ENCODE results near the gene NRSN2.
A peak's percentile ranks its signal among the peaks of the same experiment; 100 is the strongest.
"Not testable (repeated sequence)": the region's sequence is repeated elsewhere in the genome, so short reads cannot be mapped to it uniquely, and the experiment has no call there.

Gene NRSN2

GRCh38 chr20:325045-325888, 21.6 kb upstream of the NRSN2 start, which contains the start of gene SOX12:
TSS of gene SOX12 (plus strand) at chr20:325552. CDS start at chr20:325925, 373 bp downstream.
- peak; percentile 96 for DNase-seq (ENCODE audit: low spot score)

GRCh38 chr20:325889-326644, 20.8 kb upstream of the NRSN2 start:
- DNase-seq (ENCODE audit: low spot score): peak; percentile 82

DNA sequence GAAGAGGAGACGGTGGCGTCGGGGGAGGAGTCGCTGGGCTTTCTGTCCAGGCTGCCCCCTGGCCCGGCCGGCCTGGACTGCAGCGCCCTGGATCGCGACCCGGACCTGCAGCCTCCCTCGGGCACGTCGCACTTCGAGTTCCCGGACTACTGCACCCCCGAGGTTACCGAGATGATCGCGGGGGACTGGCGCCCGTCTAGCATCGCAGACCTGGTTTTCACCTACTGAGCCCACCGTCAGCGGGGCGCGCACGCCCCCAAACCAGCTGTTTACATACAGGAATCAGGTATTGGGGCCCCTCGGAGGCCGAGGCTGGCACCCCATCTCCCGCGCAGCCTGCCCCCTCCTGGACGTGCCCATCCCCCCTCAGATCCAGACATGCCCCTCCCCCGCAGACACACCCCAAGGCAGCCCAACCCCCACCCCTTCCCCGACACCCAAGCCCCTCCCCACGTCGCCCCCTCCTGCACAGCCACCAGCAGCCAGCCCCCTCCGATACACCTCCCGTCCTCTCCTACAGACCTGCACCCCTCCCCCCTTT, 20.2 kb upstream of the NRSN2 start:
- DNase-seq (ENCODE audit: low spot score): peak; percentile 74

DNA sequence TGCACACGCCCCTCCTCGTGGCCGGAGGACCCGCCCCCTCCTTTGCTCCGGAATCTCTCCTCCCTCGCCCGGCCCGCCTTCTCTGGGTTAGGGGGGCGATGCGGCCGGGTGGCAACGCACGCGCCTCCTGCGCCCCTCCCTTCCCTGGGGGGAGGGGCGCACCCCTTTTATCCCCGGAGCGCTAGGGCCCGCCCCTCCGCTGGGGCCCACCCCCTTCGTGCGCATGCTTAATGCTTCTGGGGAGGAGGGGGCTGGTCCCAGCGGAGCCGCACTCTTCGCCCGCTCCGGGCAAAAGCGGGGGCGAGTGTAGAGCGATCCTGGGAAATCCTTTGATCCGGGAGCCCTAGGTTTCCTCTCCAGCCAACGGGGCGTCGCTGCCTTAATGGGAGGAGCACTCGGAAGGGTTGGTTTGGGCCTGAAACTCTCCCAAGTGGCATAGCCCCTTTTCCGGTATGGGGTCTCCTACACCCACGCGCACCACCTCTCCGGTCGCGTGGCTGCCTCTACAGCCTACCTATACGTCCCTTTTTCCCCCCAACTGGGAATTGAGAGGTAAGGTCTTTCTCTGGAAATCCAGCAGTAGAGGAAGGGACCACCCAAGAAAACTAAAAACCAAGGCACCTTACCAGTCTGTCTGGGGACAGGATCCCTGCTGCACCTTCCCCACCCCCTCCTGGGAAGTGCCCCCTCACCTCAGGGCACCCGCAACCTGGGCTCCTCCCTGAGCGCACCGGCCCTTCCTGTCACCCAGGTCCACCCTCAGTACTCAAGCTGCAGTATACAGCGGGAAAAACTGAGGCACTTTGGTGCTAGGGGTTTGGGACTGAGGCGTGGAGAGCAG, 19.5 kb upstream of the NRSN2 start:
- DNase-seq (ENCODE audit: low spot score): peak; percentile 95

DNA sequence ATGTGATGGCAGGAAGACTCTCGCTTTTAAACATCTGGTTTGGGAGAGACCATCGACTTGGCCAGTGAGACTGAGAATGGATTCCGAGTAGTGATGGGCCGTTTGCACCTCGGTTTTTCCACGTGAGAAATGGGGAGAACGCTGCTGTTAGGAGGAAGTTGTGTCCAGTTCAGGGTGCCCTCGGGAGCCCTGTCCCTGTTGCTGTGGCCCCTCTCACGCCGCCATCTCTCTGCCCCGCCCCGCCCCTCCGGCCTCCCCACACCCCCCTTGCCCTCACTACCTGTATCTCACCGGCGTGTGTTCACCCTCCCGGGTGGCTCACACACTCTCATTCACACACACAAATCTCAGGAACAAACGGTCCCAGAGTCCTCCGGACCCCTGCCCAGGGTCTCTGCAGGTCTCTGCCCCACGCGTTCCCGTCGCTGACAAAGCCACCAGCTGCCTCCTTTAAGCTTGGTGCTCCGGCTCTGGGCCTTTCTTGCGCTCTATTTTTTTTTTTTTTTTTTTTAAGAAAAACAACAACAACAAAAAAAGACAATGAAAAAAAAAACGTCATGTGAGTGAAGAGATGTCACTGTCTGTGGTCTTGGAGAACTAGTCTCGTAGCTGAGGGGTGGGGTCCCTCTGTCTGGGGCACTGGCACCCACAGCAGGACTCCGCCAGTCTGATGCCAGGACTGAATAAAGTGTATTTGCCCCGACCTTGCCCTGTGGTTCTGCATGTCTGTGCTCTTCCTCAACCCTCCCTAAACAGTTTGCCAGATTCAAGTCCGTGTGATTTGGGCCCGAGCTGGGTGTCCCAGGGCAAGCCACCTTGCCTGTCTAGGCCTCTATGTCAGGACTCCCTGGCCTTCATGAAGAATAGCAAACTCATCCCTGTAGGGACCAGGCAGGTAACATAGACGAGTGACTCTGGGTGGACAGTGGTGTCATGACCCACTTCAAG, 18.6 kb upstream of the NRSN2 start:
- DNase-seq (ENCODE audit: low spot score): no peak

GRCh38 chr20:328975-329695, 17.8 kb upstream of the NRSN2 start:
- DNase-seq (ENCODE audit: low spot score): no peak

DNA sequence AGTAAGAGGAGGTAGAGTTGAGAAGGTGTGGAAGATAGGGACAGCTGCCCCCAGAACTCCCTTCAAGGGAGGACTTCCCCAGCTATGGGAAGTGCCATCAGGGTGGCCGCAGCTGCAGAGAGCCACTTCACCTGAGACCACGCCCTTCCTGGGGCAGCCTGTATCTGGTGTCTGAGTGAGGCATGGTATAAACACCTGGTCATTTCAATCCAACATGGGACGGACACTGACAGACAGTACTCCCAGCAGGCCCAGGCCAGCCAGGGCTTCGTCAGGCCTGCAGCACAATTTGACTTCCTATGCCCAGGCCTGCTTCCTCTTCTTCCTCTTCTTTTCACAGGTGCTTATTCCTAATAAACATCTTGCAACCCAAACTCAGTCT, 17.1 kb upstream of the NRSN2 start:
- no peak for DNase-seq (ENCODE audit: low spot score)

DNA sequence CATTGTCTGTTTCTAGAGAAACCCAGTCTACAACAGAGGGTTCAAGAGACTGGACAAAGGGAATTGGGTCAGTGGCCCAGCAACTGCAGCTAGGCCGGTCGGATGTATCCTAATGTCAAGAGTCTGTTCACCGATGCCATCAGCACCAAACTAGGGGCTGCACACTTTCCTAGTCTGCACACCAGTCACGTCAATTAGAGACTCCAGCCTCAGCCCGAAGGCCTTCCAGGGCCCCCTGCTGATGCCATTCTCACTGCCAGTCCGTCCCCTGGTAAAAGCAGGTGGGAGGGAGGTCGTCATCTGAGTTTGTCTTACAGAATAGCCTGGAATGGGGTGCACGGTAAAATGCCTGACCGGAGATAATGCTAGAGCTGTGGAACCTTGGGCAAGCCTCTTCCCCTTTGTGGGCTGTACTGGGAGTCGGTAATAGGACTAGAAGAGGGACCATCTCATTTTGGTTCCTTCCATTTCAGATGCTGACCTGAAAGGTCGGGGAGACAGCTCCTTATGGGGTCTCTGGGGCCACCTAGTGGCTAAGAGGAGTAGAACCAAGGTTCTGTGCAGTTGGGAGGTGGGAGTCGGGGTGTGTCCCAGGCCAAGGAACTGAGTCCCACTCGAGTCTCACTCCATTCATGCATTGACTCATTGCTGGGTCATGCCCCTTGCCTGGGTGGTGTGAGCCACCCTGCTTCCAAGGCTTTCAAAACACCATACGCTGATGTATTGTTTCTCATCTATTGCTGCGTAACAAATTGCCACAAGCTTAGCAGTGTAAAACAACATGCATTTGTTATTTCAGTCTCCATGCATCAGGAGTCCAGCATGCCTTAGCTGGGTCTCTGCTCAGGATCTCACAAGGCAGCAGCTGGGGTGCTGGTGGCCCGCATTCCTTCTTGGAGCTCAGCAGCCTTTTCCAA, 16.4 kb upstream of the NRSN2 start:
- DNase-seq (ENCODE audit: low spot score): peak; percentile 89

GRCh38 chr20:334578-334977, 12.3 kb upstream of the NRSN2 start:
- no peak for DNase-seq (ENCODE audit: low spot score)

DNA sequence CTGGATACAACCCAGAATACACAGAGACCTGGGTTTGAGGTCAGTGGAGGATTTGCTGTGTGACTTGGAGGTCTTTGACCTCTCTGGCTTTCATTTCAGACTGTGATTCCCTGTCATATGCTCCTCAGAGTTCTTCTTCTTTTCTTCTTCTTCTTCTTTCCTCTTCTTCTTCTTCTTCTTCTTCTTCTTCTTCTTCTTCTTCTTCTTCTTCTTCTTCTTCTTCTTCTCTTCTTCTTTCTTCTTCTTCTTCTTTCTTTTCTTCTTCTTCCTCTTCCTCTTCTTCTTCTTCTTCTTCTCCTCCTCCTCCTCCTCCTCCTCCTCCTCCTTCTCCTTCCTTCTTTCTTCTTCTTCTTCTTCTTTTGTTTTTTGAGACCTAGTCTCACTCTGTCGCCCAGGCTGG, 10.9 kb upstream of the NRSN2 start:
- DNase-seq (ENCODE audit: low spot score): not testable (repeated sequence)

- DNase-seq (ENCODE audit: low spot score): no peak
These were observed 5.2 kb upstream of the NRSN2 start for GRCh38 chr20:341682-342081.

DNA sequence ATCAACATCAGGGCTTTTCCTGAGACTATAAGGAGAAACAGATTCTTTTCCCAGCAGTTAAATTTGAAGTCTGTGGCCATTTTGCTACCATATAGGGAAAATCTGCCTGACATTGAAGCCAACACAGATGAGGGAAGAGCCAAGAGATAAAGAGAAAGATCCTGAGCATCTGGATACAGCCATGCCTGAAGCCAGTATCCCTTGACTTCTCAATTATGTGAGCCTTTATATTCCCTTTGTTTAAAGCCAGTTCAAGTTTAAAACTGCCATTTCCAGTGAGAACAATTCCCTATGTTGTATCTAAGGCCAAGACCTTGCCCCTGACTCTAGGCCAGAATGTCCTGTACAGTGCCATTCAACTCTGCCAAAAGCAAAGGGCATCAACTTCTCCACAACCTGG, 3.8 kb upstream of the NRSN2 start:
- DNase-seq (ENCODE audit: low spot score): no peak

- no peak for DNase-seq (ENCODE audit: low spot score)
These were observed 775 bp upstream of the NRSN2 start for GRCh38 chr20:346033-346639.

GRCh38 chr20:347317-347639, 367 bp downstream of the NRSN2 start:
- no peak for DNase-seq (ENCODE audit: low spot score)

- peak; percentile 82 for DNase-seq (ENCODE audit: low spot score)
These were observed 951 bp downstream of the NRSN2 start for GRCh38 chr20:347640-348484.

DNA sequence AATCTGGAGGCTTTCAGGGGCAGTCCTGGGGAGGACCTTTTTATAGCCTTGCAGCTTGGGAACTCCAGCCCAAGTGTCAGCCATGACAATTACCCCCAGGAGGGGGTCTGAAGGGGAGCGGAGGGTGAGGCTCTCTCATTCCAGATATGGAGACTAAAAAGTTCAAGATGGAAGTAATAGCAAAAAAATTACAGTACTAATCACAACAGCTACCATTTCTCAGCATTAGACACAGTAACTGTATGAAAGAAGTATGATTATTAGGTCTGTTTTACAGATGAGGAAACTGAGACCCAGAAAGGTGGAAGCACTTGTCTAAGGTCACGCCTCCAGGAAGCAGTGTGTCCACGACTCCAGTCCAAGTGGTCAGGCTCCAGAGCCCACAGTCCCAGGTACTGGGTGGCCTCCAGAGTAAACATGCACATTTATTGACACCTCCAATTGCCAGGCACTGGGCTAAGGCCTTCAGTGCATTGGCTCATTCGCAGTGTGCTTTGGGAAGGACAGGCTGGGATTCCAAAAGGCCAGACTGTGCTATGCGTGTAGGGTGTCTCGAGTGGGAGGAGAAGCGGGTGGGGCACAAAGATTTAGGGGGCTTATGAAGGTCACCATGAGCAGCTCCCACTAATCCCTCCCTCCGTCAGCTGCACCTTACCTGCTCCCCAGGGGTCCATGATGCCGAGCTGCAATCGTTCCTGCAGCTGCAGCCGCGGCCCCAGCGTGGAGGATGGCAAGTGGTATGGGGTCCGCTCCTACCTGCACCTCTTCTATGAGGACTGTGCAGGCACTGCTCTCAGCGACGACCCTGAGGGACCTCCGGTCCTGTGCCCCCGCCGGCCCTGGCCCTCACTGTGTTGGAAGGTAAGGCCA, 2.3 kb downstream of the NRSN2 start:
- no peak for DNase-seq (ENCODE audit: low spot score)

DNA sequence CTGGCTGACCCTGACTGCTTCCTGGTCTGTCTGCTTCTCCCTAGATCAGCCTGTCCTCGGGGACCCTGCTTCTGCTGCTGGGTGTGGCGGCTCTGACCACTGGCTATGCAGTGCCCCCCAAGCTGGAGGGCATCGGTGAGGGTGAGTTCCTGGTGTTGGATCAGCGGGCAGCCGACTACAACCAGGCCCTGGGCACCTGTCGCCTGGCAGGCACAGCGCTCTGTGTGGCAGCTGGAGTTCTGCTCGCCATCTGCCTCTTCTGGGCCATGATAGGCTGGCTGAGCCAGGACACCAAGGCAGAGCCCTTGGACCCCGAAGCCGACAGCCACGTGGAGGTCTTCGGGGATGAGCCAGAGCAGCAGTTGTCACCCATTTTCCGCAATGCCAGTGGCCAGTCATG, 6.3 kb downstream of the NRSN2 start:
- no peak for DNase-seq (ENCODE audit: low spot score)
